ENCODE results near the gene PPP1R7.
"Not testable (repeated sequence)": the region's sequence is repeated elsewhere in the genome, so short reads cannot be mapped to it uniquely, and the experiment has no call there.

The PPP1R7 gene

GRCh38 chr2:241197246-241197645 lies 47.0 kb downstream of the PPP1R7 start:
- not testable (repeated sequence) for DNase-seq (ENCODE audit: low spot score)

GRCh38 chr2:241197947-241198346 lies 47.7 kb downstream of the PPP1R7 start:
- no peak for DNase-seq (ENCODE audit: low spot score)

DNA sequence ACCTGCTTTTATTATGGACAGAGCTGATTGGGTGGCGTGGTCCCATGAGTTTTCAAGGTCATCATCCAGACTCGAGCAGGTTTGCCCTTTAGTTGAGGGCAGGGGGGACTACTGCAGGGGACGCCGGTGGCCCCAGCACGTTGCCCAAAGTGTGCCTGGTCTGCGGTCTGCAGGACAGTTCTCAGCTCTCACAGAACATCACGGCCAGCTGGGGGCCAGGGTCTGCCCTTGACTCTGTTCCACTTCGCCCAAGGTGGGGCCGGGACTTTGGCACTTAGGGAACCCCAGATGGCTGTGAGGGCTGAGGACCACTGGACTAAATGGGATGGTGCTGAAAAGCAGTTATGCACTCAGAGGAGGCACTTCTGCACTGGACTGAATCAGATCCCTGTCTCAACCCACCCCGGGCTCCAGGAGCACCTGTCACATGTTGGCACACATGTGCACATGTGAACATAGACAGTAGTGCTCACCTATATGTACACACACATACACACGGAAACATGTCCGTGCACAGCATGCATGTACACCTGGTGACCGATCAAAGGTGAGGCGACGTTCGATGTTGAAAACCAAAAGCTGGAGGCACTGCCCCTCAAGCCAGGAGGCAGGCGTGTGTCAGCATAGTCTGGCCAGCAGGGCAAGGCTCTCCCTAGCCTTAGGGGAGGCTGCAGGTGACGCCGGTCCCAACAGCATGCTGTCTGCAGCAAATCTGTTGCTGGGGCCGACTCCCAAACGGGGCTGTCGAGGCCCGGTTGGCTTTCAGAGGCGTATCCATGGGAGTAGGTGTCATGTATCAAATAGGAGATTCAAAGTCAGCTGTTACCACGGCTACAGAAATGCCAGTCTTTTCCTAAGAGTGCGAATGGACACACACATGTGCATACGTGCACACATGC lies 48.4 kb downstream of the PPP1R7 start:
- no peak for DNase-seq (ENCODE audit: low spot score)

DNA sequence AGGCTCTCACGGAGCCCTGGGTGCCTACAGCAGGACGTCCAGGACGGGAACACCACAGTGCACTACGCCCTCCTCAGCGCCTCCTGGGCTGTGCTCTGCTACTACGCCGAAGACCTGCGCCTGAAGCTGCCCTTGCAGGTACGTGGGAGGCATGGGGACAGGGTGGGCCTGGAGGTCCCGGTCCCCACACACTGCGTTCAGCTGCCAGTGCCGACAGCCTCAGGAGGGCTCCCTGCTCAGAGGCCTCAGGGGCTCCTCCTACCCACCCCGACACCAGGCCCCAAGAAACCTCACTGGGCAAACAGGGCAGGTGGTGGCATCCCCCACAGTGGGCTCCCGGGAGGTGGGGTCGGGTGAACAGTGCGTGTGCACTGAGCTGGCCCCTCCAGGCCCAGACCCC lies 49.0 kb downstream of the PPP1R7 start:
- DNase-seq (ENCODE audit: low spot score) = no peak

GRCh38 chr2:241199897-241200821 lies 49.9 kb downstream of the PPP1R7 start:
- DNase-seq (ENCODE audit: low spot score) = no peak

DNA sequence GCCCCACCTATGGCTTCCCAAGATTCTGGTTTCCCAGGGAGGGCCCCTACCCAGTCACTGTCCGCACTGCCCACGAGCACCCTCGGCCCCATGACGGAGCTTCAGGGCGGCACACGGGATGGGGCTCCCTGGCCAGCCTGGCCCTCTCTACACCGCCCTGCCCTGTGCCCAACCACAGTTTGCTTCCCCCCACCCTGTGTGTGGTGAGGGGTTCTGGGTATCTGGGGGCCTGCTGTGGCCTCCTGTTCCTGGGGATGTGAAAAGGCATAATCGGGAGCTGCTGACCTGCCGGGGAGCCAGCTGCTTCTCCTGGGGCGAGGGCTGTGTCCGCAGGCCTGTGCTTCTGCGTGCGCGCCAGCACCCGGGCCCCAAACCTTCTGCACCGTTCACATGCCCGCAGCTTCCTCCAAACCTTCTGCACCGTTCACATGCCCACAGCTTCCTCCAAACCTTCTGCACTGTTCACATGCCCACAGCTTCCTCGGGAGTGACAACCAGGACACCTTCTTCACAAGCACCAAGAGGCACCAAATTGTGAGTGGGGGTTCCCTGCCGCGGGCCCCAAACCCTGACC lies 50.6 kb downstream of the PPP1R7 start:
- no peak for DNase-seq (ENCODE audit: low spot score)

GRCh38 chr2:241201445-241202267 lies 51.4 kb downstream of the PPP1R7 start:
- DNase-seq (ENCODE audit: low spot score) = no peak

GRCh38 chr2:241202268-241202585 lies 52.0 kb downstream of the PPP1R7 start:
- no peak for DNase-seq (ENCODE audit: low spot score)

DNA sequence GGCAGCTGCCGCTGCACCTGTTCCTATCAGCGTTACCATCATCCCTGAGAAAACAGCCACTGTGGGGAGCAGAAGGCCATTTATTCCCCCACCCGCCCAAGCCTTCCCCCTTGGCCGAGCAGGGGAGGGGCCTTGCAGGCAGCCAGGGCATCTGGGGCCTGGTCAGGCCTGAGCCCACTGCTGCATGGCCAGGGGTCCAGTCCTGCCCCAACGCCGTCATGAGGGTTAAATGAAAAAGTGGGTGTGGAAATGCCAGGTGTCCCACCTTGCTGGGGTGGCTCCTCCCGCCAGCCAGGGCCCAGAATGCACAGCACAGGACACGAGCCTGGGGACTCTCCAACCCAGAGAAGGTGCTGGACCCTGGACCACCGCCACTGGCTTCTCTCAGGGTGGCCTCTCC lies 52.4 kb downstream of the PPP1R7 start:
- DNase-seq (ENCODE audit: low spot score) = no peak

DNA sequence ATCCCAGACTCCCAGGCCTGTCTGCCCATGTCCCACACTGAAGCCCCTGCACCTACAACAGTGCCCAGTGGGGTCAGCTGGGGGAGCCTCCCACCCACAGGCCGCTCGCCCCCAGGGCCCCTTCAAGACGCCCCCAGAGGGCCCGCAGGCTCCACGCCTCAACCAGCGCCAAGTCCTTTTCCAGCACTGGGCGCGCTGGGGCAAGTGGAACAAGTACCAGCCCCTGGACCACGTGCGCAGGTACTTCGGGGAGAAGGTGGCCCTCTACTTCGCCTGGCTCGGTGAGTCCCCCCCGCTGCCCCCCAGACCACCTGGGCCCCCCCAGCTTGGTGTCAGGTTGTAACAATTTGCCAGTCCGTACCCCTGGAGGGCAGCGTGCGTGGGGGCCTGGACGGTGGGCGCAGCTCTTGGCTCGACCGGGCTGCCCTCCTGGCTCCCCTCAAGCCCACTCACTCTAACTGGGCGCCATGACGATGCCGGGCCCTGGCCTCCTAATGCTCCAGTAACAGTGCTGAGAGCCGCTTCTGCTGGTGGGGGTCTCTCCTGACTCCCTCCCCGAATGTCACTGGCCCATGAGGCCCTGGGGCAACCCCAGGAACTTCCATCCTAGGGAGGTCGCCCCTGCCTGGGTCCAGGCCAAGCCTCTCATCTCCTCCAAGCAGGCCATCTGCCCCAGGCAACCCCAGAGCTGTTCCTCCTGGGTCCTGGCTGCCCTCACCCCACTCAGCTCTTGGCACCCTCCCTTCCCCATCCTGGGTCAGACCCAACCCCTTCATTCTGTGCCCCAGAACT lies 53.1 kb downstream of the PPP1R7 start:
- no peak for DNase-seq (ENCODE audit: low spot score)

DNA sequence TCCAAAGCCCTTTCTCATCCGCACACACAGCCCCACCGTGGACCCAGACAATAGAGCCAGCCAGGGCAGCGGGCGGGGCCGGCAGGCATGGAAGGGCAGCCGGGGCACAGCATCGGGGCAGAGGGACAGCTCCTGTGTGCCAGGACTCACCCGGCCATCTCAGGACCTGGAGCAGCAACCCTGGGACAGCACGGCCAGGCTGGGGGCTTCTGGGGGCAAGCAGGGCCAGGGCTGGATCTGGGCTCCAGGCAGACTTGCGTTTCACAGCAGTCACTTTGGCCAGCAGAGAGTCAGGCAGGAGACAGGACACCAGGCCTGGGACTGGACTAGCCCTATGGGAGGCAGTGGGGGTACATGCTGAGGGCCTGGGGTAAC lies 53.7 kb downstream of the PPP1R7 start:
- no peak for DNase-seq (ENCODE audit: low spot score)

- DNase-seq (ENCODE audit: low spot score) = no peak
Observed at GRCh38 chr2:241204490-241204889, 54.2 kb downstream of the PPP1R7 start.

- DNase-seq (ENCODE audit: low spot score) = no peak
Observed at GRCh38 chr2:241205086-241205485, 54.8 kb downstream of the PPP1R7 start.

GRCh38 chr2:241207151-241207550 lies 56.9 kb downstream of the PPP1R7 start:
- DNase-seq (ENCODE audit: low spot score) = no peak

GRCh38 chr2:241207641-241208040 lies 57.4 kb downstream of the PPP1R7 start:
- DNase-seq (ENCODE audit: low spot score) = no peak

DNA sequence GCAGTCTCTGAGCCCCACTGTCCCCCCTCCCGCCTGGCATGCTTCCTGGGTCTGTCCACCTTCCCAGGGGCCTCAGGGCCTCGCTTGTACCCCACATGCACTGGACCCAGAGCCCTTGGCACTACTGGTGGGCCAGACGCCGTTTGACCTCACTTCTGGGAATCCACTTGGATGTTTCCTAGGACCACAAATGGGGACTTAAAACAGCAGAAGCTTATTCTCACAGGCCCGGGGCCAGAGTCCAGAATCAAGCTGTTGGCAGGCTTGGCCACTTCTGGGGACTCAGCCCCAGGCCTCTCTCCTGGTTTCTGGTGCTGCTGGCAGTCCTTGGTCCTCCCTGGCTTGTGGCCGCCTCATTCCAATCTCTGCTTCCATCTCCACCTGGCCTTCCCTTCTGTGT lies 57.8 kb downstream of the PPP1R7 start:
- DNase-seq (ENCODE audit: low spot score) = no peak

GRCh38 chr2:241209271-241209670 lies 59.0 kb downstream of the PPP1R7 start:
- DNase-seq (ENCODE audit: low spot score) = no peak

DNA sequence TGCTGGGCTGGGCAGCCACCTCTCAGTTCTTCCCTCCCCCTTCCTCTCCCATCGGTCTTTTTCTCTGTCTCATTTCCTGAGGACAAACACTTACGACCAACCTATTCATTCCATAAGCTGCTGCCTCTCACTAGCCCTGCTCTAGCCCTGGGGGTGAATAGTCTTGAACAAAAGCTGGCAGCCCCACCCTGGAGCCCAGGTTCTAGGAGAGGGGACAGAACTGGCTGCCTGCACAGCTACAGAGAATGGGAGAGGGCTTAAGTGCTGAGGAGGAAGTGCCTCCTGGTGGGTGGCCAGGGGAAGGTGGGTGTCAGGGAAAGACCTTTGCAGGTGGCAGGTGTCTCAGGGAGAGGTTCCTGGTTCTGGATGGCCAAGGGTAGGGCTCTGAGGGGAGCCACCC lies 61.0 kb downstream of the PPP1R7 start:
- DNase-seq (ENCODE audit: low spot score) = no peak

DNA sequence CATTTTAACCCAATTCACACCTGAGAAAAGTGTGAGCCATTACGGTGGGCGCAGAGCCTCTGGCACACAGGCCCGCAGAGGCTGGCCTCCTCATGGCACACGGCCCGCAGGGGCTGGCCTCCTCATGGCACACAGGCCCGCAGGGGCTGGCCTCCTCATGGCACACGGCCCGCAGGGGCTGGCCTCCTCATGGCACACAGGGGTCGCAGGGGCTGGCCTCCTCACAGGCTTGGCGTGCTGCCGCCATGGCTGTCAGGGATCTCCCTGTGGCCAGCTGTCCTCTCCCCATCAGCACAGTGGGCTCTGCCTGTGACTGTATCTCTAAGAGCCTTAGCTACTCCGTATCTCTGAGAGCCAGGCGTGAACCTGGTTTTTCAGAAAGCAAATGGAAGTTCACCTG lies 62.8 kb downstream of the PPP1R7 start:
- DNase-seq (ENCODE audit: low spot score) = no peak

DNA sequence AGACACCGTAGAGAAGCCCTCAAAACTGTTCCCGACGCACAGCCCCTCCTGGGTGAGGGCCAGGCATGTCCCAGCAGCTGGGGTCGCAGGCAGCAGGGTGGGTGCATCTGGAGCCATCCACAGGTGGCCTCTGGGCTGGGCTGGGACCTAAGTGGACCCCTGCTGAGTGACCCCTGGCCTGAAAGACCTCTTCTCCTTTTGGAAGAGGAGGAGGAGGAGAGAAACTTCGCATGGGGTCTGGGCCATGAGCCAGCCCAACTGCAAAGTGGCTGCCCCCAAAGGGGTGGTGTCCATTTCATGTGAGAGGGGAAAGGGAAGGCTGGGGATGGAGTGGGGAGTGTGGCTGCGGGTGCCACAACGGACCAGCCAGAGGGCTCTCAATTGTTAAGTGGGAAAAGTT lies 63.3 kb downstream of the PPP1R7 start:
- no peak for DNase-seq (ENCODE audit: low spot score)

- no peak for DNase-seq (ENCODE audit: low spot score)
Observed at GRCh38 chr2:241214209-241214608, 63.9 kb downstream of the PPP1R7 start.

Measured in GM03348 (cell line).